ENCODE data around the gene CFAP61.
A peak's percentile ranks its signal among the peaks of the same experiment; 100 is the strongest.

CFAP61 gene

DNA sequence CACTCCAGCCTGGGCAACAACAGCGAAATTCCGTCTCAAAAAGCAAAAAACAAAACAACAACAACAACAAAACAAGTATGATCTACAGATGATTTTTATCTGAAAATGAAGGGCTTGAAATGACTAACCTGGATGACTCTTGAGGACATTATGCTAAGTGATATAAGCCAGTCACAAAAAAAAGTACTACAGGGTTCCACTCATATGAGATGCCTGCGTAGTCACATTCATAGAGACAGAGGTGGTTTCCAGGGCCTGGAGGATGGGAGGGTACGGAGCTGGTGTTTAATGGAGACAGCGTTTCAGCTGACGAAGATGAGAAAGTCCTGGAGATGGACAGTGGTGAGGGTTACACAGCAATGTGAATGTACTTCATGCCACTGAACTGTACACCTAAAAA, 307.3 kb downstream of the CFAP61 start:
- H3K4me3 ChIP-seq (ENCODE audit: low read length), result no peak overlapping the region
- no peak overlapping the region for H3K27ac ChIP-seq (ENCODE audit: low read length)
- no peaks in the 10 kb centered on the region; the same call in 1 of the 2 replicates for H3K9me3 ChIP-seq (ENCODE audit: control insufficient read depth, insufficient read depth, low read length)
- H3K36me3 ChIP-seq (ENCODE audit: control insufficient read depth, insufficient read depth, low read length), result no peaks in the 10 kb centered on the region
- peaks cover 1% of the 10 kb centered on the region; the same call in 1 of the 2 replicates for H3K4me1 ChIP-seq (ENCODE audit: control insufficient read depth, insufficient read depth, low read length)
- WGBS (ENCODE audit: insufficient coverage, insufficient read length), result no CpG with 5 or more reads among the region's 6 CpGs
- DNase-seq (ENCODE audit: low read depth, low spot score), result no peak
- peaks cover 11% of the 10 kb centered on the region; the same call in 1 of the 2 replicates for H3K27me3 ChIP-seq (ENCODE audit: control insufficient read depth, insufficient read depth, low read length)

DNA sequence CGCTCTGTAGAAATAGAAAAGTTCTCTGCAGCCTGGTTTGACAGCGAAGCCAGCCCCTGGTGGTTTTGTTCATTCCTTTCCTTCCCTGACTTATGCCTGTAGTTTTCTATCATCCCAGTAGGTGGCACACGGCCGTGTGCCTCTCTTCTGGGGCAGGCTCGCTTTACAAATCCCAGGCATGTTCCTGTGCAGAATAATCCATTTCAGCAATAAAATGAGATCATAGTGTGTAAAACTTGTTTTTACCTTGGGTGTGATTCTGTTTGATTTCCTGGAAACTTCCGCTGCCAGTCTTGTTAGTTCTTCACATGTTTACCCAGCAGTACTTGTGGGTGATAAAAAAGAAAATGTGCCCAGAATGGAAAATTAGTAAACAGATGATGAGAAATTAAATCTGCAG, 308.1 kb downstream of the CFAP61 start:
- WGBS (ENCODE audit: insufficient coverage, insufficient read length), result no CpG with 5 or more reads among the region's 6 CpGs
- no peak for DNase-seq (ENCODE audit: low read depth, low spot score)
- Histone ChIP-seq H3K27ac (ENCODE audit: low read length) (no peak overlapping the region), H3K36me3 (ENCODE audit: control insufficient read depth, insufficient read depth, low read length) (no peaks in the 10 kb centered on the region), H3K9me3 (ENCODE audit: control insufficient read depth, insufficient read depth, low read length) (no peaks in the 10 kb centered on the region), H3K27me3 (ENCODE audit: control insufficient read depth, insufficient read depth, low read length) (peaks cover 19% of the 10 kb centered on the region; the same call in 1 of the 2 replicates), H3K4me3 (ENCODE audit: low read length) (no peak overlapping the region), H3K4me1 (ENCODE audit: control insufficient read depth, insufficient read depth, low read length) (peaks cover 1% of the 10 kb centered on the region; the same call in 1 of the 2 replicates)

DNA sequence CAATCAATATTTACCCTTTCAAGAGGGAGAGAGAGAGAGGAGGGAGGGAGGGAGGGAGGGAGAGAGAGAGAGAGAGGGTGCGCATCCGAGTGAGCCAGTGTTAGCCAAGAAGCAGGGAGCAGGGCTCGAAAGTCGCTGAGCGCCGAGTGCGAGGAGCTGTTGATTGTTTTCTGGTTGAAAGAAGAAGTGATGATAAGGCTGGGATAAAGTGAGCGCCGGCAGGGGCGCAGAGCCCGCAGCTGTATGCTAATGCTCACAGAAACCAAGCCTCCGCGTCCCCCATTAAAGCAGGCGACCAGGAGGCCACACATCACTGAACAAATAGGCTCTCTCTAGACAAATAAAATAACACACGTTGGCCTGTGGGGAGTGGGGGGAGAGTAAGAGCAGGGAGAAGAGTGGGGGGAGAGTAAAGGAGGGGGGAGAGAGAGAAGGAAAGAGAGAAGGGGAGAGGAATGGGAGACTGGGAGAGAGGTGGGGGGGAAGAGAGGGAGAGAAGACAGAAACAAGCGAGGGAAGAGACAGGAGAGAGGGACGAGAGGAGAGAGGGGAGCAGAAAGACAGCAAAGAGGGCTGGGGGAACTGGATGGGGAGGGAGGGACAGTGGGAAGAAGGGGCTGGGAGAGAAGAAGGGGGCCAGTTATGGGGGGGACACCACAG, 310.6 kb downstream of the CFAP61 start:
- Histone ChIP-seq H3K9me3 (ENCODE audit: control insufficient read depth, insufficient read depth, low read length) (no peaks in the 10 kb centered on the region), H3K4me3 (ENCODE audit: low read length) (peak overlapping the region; percentile 36; the same call in 1 of the 2 replicates), H3K27me3 (ENCODE audit: control insufficient read depth, insufficient read depth, low read length) (peaks cover 22% of the 10 kb centered on the region; the same call in 1 of the 2 replicates), H3K4me1 (ENCODE audit: control insufficient read depth, insufficient read depth, low read length) (peaks cover 1% of the 10 kb centered on the region; the same call in 1 of the 2 replicates), H3K27ac (ENCODE audit: low read length) (no peak overlapping the region), H3K36me3 (ENCODE audit: control insufficient read depth, insufficient read depth, low read length) (no peaks in the 10 kb centered on the region)
- no peak for DNase-seq (ENCODE audit: low read depth, low spot score)
- no CpG with 5 or more reads among the region's 17 CpGs for WGBS (ENCODE audit: insufficient coverage, insufficient read length)

DNA sequence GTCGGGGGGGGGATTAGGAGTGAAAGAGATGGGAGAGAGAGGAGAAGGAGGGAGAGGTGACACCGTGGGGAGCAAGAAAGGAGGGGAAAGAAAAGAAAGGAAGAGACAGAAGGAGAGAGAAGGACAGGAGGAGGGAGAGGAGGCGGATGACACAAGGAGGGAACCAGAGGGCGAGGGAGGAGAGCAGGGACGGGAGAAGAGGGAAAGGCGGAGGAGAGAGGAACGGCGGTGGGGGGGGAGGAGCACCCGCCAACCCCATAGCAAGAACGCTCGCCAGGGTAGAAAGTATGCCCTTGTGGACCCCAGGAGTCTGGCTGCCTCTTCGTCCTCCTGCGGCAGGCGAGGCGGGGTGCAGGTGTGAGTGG, 311.1 kb downstream of the CFAP61 start:
- peak overlapping the region; percentile 36; the same call in 1 of the 2 replicates for H3K4me3 ChIP-seq (ENCODE audit: low read length)
- H3K36me3 ChIP-seq (ENCODE audit: control insufficient read depth, insufficient read depth, low read length), result no peaks in the 10 kb centered on the region
- no CpG with 5 or more reads among the region's 15 CpGs for WGBS (ENCODE audit: insufficient coverage, insufficient read length)
- peaks cover 22% of the 10 kb centered on the region; the same call in 1 of the 2 replicates for H3K27me3 ChIP-seq (ENCODE audit: control insufficient read depth, insufficient read depth, low read length)
- H3K4me1 ChIP-seq (ENCODE audit: control insufficient read depth, insufficient read depth, low read length), result peaks cover 1% of the 10 kb centered on the region; the same call in 1 of the 2 replicates
- no peak for DNase-seq (ENCODE audit: low read depth, low spot score)
- H3K27ac ChIP-seq (ENCODE audit: low read length), result no peak overlapping the region
- H3K9me3 ChIP-seq (ENCODE audit: control insufficient read depth, insufficient read depth, low read length), result no peaks in the 10 kb centered on the region

DNA sequence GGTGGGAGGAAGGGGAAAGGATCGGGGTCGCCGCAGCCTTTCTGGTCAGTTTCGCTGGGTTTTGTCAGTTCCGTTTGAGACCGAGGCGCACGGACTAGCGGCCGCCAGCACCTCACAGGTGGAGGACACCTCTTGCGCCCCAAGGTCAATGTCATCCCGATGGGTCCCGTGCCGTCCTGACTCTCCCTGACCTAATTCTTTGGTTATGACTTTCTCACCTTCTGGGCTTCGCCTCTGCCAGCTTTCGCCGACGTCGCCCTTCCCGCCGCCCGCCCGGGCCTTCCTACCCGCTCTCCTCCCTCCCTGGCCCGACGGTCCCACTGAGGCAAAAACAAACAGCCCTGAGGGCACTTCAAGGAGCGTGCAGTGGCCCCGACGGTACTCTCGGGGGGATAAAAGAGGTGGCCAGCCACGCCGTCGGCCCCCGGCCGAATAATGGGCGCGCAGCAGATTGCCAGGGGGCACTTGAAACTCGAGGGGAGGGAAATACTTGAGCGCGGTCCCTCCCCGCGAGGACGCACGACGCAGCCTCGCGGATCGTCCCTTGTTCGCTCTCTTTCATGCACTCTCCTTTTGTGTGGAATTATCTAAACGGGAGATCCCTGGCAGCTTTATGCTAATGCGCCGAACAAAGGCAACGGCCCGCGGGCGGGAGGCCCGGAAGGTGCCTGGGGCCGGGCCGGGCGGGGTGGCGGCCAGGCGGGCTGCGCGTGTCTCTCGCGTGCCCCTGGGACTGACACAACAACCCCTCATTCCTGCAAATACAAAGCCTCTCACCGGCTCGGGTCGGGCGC, 311.7 kb downstream of the CFAP61 start:
- peaks cover 25% of the 10 kb centered on the region; the same call in 1 of the 2 replicates for H3K27me3 ChIP-seq (ENCODE audit: control insufficient read depth, insufficient read depth, low read length)
- no peaks in the 10 kb centered on the region for H3K36me3 ChIP-seq (ENCODE audit: control insufficient read depth, insufficient read depth, low read length)
- peak overlapping the region; percentile 36; the same call in 1 of the 2 replicates for H3K4me3 ChIP-seq (ENCODE audit: low read length)
- H3K9me3 ChIP-seq (ENCODE audit: control insufficient read depth, insufficient read depth, low read length), result no peaks in the 10 kb centered on the region
- peaks cover 1% of the 10 kb centered on the region; the same call in 1 of the 2 replicates for H3K4me1 ChIP-seq (ENCODE audit: control insufficient read depth, insufficient read depth, low read length)
- H3K27ac ChIP-seq (ENCODE audit: low read length), result no peak overlapping the region
- no peak for DNase-seq (ENCODE audit: low read depth, low spot score)
- WGBS (ENCODE audit: insufficient coverage, insufficient read length), result no CpG with 5 or more reads among the region's 70 CpGs

DNA sequence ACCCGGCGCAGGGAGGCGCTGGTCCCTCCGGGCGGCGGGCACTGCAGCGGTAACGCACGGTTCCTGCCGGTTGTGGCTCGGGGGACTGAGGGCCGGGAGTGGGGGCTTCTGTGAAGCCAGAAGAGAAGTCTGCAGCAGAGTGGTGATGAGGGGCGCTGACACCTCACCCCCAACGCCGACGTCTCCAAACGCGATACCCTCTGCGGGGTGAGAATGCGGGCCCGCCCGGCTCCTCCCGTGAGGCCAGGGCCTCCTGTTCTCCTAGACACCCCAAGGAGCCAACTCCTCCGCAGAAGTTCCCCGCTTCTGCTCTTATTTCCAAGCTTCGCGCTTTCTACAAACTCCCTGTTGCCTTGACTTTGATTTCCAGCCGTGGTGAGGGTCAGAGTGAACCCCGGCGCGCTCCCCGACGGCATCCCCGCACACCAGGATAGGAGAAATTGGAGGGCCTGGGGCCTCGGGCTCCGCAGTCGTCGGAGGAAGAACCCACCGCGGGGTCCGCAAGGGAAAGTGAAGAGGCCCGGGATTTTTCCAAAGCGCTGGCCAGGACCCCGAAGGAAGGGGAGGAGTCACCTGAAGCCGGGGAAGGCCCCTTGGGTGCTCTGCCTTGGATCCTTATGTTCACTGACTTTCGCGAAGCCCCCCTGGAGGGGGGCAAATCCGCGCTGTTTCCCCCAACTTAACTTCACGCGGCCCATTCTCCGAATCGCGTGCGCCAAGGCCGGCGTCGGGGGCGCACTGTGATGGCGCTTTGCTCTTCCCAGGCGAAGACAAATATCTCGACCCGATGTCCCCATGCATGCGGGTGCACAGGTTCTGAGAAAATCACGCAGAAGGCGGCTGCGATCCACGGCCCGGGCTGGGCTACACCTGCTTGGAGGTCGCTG, 312.5 kb downstream of the CFAP61 start:
- DNase-seq (ENCODE audit: low read depth, low spot score), result no peak
- peaks cover 27% of the 10 kb centered on the region; the same call in 1 of the 2 replicates for H3K27me3 ChIP-seq (ENCODE audit: control insufficient read depth, insufficient read depth, low read length)

DNA sequence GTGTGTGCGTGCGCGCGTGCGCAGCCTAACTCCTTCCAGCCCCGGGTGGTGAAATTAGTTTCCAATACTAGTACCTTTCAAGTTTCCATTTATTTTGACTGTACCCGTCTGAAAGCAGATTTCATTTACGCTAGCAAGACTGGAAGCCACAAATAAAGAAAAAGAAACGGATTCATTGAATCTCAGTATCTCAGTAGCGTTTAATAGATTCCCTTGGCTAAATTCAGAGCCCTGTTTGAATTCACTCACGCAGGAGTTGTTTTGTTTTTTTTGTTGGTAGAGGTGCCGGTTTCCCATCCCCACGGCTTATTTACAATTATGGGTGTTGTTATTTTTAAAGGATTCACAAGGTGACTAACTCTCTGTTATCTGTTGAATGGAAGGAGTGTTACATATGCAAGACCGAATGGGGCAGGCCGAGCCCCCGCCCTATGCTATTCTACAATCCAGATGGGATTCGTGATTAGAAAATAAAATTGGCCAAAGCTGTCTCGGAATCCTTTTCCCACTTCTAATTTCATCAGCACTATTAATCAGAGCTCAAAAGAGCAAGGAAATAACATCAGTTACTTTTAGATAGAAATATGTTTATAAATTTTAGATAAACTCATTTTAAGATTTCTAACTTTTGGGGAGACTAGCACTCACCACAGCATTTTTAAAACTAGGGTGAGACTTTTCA, 313.3 kb downstream of the CFAP61 start:
- Histone ChIP-seq H3K4me3 (ENCODE audit: low read length) (peak overlapping the region; percentile 3; the same call in 1 of the 2 replicates), H3K36me3 (ENCODE audit: control insufficient read depth, insufficient read depth, low read length) (no peaks in the 10 kb centered on the region)
- WGBS (ENCODE audit: insufficient coverage, insufficient read length), result no CpG with 5 or more reads among the region's 18 CpGs

More for the DNA sequence above, 312.5 kb downstream of the CFAP61 start:
- Histone ChIP-seq H3K36me3 (ENCODE audit: control insufficient read depth, insufficient read depth, low read length) (no peaks in the 10 kb centered on the region), H3K4me1 (ENCODE audit: control insufficient read depth, insufficient read depth, low read length) (peaks cover 1% of the 10 kb centered on the region; the same call in 1 of the 2 replicates), H3K9me3 (ENCODE audit: control insufficient read depth, insufficient read depth, low read length) (no peaks in the 10 kb centered on the region), H3K27ac (ENCODE audit: low read length) (no peak overlapping the region), H3K4me3 (ENCODE audit: low read length) (peak overlapping the region; percentile 36; the same call in 1 of the 2 replicates)
- WGBS (ENCODE audit: insufficient coverage, insufficient read length), result no CpG with 5 or more reads among the region's 70 CpGs

DNA sequence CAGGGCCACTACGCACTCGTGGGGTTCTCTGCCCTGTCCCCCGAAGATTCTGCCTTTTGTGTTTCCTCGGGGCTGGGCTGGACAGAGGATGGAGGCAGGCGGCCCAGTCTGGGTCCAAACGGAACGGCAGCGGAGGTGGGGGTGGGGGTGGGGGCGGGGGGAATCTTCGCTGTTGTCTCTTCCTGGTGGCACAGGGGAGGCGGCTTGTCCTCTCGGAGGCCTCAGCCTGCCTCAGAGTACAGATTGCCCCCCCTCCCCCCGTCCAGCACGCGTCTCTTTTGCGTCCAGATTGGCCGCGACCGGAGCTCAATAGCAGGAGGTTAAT, 314.2 kb downstream of the CFAP61 start:
- no peaks in the 10 kb centered on the region for H3K36me3 ChIP-seq (ENCODE audit: control insufficient read depth, insufficient read depth, low read length)
- no peaks in the 10 kb centered on the region; the same call in 1 of the 2 replicates for H3K4me1 ChIP-seq (ENCODE audit: control insufficient read depth, insufficient read depth, low read length)
- H3K4me3 ChIP-seq (ENCODE audit: low read length), result peak overlapping the region; percentile 32; the same call in 1 of the 2 replicates
- H3K27ac ChIP-seq (ENCODE audit: low read length), result no peak overlapping the region
- no peaks in the 10 kb centered on the region for H3K9me3 ChIP-seq (ENCODE audit: control insufficient read depth, insufficient read depth, low read length)
- DNase-seq (ENCODE audit: low read depth, low spot score), result no peak
- peaks cover 29% of the 10 kb centered on the region; the same call in 1 of the 2 replicates for H3K27me3 ChIP-seq (ENCODE audit: control insufficient read depth, insufficient read depth, low read length)
- WGBS (ENCODE audit: insufficient coverage, insufficient read length), result no CpG with 5 or more reads among the region's 19 CpGs

More for the DNA sequence above, 313.3 kb downstream of the CFAP61 start:
- peaks cover 32% of the 10 kb centered on the region; the same call in 1 of the 2 replicates for H3K27me3 ChIP-seq (ENCODE audit: control insufficient read depth, insufficient read depth, low read length)
- H3K4me1 ChIP-seq (ENCODE audit: control insufficient read depth, insufficient read depth, low read length), result peaks cover 1% of the 10 kb centered on the region; the same call in 1 of the 2 replicates
- no peak overlapping the region for H3K27ac ChIP-seq (ENCODE audit: low read length)
- H3K9me3 ChIP-seq (ENCODE audit: control insufficient read depth, insufficient read depth, low read length), result no peaks in the 10 kb centered on the region
- no peak for DNase-seq (ENCODE audit: low read depth, low spot score)

DNA sequence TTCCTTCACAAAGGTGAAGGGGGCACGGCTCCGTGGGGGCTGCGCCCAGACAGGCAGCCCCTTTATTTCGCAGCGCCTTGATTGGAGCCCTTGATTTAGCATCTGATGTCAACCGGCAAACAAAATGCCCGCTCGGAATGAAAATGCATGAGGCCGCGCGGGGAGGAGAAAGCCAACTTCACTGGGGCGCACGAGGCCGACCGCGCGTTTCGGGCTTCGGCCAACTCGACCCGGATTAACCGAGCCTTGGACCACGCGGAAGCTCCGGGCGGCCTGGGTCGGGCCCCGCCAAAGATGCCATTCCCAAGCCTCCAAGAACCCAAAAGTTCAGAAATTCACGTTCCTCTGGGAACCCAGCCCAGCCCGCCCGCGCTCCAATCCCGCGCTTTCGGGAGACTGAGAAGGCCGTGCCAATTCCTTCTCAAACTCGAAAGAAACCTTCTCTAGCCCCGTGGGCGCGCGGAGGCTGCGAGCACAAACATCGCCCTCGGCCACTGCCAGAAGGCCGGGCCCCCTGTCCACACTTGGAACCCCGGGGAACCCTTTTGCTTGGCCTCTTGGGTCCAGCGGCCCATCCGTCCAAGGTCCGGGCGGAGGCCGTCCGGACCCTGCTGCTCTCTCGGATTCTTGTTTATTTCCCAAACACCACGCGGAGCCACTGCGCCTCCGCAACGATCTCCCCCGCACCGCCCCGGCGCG, 314.7 kb downstream of the CFAP61 start:
- Histone ChIP-seq H3K4me3 (ENCODE audit: low read length) (peak overlapping the region; percentile 32; the same call in 1 of the 2 replicates), H3K4me1 (ENCODE audit: control insufficient read depth, insufficient read depth, low read length) (no peaks in the 10 kb centered on the region; the same call in 1 of the 2 replicates), H3K36me3 (ENCODE audit: control insufficient read depth, insufficient read depth, low read length) (no peaks in the 10 kb centered on the region), H3K9me3 (ENCODE audit: control insufficient read depth, insufficient read depth, low read length) (no peaks in the 10 kb centered on the region), H3K27ac (ENCODE audit: low read length) (no peak overlapping the region), H3K27me3 (ENCODE audit: control insufficient read depth, insufficient read depth, low read length) (peaks cover 27% of the 10 kb centered on the region; the same call in 1 of the 2 replicates)
- WGBS (ENCODE audit: insufficient coverage, insufficient read length), result no CpG with 5 or more reads among the region's 63 CpGs
- no peak for DNase-seq (ENCODE audit: low read depth, low spot score)
